Ishikawa (cell line): ENCODE data around the gene FOXB1.

Experiments used
- TCF12 ChIP-seq: IDR thresholded peaks from 2 replicates; pipeline ENCODE4 v1.6.1; 2012; ENCODE audit warnings: low read depth
- TF ChIP-seq, protein P1 (sequence below): IDR thresholded peaks from 2 replicates; pipeline ENCODE4 v1.6.1; 2012; ENCODE audit warnings: low read depth, mild to moderate bottlenecking

DNA sequence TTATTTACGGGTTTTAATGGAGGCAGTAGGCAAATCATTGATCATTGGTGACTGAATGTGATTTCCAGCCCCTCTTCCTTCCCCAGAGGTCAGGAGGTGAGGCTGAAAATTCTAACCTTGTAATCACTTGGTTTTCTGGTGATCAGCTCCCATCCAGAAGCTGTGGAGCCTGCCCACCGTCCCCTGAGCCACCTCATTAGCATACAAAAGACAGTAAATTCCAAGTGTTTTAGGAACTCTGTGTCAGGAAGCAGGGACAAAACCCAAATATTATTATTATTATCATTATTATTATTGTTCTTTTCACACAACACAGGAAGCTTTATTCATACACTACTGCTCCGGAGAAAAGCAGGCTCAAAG lies 18.2 kb downstream of the FOXB1 start:
- TF ChIP-seq, protein P1, sequence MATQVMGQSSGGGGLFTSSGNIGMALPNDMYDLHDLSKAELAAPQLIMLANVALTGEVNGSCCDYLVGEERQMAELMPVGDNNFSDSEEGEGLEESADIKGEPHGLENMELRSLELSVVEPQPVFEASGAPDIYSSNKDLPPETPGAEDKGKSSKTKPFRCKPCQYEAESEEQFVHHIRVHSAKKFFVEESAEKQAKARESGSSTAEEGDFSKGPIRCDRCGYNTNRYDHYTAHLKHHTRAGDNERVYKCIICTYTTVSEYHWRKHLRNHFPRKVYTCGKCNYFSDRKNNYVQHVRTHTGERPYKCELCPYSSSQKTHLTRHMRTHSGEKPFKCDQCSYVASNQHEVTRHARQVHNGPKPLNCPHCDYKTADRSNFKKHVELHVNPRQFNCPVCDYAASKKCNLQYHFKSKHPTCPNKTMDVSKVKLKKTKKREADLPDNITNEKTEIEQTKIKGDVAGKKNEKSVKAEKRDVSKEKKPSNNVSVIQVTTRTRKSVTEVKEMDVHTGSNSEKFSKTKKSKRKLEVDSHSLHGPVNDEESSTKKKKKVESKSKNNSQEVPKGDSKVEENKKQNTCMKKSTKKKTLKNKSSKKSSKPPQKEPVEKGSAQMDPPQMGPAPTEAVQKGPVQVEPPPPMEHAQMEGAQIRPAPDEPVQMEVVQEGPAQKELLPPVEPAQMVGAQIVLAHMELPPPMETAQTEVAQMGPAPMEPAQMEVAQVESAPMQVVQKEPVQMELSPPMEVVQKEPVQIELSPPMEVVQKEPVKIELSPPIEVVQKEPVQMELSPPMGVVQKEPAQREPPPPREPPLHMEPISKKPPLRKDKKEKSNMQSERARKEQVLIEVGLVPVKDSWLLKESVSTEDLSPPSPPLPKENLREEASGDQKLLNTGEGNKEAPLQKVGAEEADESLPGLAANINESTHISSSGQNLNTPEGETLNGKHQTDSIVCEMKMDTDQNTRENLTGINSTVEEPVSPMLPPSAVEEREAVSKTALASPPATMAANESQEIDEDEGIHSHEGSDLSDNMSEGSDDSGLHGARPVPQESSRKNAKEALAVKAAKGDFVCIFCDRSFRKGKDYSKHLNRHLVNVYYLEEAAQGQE = no peak
- no peak for TF ChIP-seq TCF12
